Measurements from ENCODE around the gene AGO1.

AGO1 gene

GRCh38 chr1:35882945-35883634 lies at the start of gene AGO1:
Gene AGO1, plus strand, starts transcription at chr1:35883209. Its CDS starts 213 bp downstream, at chr1:35883422.
- in situ Hi-C loops (cut with MboI; ENCODE audit: low sequenced_read_pairs): no loop called here

DNA sequence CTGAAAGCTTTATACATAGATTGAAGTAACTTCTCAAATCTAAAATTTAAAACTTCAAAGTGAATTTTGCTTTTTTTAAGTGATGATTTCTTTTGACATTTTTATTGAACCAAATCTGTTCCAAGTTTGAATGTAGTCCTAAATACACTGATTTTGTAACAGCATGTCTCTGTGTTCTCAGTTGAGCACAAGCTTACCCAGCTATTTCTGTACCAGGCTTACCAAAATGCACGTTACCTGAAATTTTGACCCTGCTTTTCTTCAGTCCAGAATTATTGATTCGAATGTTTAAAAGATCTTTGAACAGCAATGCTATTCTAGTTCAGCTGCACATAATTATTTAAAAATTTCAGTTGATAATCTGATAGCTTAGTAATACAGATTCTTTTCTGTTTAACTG lies 49.6 kb upstream of the AGO1 start:
- in situ Hi-C loops (cut with MboI; ENCODE audit: low sequenced_read_pairs): no loop called here

DNA sequence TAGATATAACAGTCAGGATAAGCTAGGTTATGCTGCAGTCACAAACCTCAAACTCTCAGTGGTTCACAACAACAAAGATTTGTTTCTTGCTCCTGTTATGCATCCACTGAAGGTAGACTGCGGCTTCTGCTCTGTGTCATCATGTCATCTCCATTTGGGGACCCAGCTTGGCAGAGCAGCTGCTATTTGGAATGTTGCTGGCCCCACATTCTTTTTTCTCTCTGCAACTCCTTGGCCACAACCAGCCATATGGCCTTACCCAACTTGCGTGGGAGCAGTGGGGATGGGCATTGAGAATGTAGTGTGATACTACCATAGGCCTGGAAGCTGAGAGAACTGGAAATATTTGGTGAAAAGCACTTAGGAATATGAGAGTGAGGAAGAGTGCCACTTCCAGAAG lies 48.8 kb upstream of the AGO1 start:
- in situ Hi-C loops (cut with MboI; ENCODE audit: low sequenced_read_pairs): no loop called here

DNA sequence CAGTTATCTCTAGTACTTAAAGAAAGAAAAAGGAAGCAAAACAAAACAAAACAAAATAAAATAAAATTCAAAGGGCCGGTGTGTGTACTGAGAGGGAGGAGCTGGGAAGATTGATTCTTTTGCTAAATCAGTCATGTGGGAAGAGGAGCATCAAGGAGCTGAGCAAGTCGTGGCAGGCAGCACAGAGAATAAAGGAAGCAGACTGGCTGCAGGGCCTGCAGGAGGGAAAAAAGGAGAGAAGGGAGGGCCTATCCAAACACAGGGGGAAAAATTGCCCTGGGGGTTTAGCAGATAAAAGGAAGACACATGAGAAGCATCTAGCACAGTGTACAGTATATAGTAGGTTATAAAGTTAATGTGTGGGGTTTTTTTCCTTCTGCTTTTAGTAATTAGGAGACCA lies 47.6 kb upstream of the AGO1 start:
- in situ Hi-C loops (cut with MboI; ENCODE audit: low sequenced_read_pairs): no loop called here

GRCh38 chr1:35836734-35837133 lies 46.3 kb upstream of the AGO1 start:
- in situ Hi-C loops (cut with MboI; ENCODE audit: low sequenced_read_pairs): no loop called here

DNA sequence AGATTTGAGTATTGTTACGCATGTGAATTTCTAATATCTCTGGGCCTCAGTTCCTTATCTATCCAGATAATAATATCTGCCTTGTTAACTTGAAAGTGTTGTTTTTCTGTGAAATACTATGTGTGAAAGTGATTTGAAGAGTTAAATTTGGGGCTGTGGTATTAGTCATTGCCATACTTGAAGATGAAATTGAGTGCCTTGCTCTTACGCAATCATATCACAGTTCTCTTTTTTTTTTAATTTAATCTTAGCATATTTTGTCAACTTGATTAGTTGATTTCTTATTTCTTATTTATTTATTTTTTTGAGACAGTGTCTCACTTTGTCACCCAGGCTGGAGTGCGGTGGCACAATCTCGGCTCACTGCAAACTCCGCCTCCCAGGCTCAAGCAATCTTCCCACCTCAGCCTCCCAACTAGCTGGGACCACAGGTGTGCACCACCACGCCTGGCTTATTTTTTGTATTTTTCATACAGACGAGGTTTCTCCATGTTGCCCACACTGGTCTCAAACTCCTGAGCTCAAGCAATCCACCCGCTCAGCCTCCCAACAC lies 44.2 kb upstream of the AGO1 start:
- in situ Hi-C loops (cut with MboI; ENCODE audit: low sequenced_read_pairs): no loop called here

DNA sequence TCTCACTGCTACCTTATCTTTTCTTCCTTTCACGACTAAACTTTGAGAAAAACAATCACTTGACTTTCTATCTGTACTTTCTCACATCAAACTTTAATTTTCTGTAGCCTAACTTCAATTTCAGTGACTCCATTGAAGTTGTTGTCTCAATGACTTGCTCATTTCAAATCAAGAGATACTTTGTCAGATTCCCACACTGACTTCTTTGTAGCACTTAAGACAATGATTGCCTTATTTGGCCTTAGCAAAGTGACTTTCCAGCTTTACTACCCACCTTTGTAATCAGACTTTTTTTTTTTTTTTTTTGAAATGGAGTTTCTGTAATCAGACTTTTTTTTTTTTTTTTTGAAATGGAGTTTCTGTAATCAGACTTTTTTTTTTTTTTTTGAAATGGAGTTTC lies 38.2 kb upstream of the AGO1 start:
- in situ Hi-C loops (cut with MboI; ENCODE audit: low sequenced_read_pairs): no loop called here

- in situ Hi-C loops (cut with MboI; ENCODE audit: low sequenced_read_pairs): no loop called here
These were observed 37.2 kb upstream of the AGO1 start for GRCh38 chr1:35845766-35846165.

DNA sequence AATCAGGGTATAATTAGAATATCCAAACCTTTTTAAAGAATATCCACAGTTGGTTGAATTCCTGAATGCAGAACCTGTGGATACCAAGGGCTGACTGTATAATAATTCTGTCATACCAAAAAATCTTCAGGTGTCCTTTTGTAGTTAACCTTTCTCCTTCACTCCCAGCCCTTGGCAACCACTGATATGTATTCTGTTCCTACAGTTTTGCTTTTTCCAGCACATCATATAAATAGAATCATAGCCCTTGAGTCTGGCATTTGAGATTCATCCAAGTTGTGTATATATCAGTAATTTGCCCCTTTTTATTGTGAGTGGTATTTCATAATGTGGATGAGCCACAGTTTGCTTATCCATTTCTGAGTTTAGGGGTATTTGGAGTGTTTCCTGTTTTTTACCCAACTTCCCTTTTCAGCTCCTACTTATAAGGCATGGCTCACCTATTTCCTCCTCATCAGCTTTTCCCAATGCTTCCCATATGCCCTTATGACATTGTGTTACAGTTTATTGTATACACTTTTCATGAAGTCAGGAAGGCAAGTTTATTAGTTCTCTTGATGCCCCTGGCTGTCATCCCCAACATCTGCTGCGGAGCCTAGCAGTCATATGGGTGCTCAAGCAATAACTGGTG lies 35.0 kb upstream of the AGO1 start:
- in situ Hi-C loops (cut with MboI; ENCODE audit: low sequenced_read_pairs): no loop called here

DNA sequence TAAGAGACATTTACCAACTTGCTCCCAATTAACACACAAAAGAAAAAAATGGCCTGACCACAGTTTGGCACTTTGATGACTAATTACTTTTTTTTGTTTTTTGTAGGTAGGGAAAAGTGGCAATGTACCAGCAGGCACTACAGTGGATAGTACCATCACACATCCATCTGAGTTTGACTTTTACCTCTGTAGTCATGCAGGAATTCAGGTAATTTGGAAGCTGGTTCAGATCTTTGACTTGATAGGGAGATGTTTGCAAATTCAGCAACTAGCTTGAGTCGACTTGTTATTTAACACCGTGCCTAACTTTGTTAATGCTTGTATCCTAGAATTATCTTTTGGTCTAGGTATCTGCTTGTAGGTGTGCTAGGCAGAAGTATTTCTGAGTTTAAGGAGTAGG lies 33.0 kb upstream of the AGO1 start:
- in situ Hi-C loops (cut with MboI; ENCODE audit: low sequenced_read_pairs): no loop called here

GRCh38 chr1:35850716-35851115 lies 32.3 kb upstream of the AGO1 start:
- in situ Hi-C loops (cut with MboI; ENCODE audit: low sequenced_read_pairs): no loop called here

- in situ Hi-C loops (cut with MboI; ENCODE audit: low sequenced_read_pairs): no loop called here
These were observed 31.7 kb upstream of the AGO1 start for GRCh38 chr1:35851132-35851869.

DNA sequence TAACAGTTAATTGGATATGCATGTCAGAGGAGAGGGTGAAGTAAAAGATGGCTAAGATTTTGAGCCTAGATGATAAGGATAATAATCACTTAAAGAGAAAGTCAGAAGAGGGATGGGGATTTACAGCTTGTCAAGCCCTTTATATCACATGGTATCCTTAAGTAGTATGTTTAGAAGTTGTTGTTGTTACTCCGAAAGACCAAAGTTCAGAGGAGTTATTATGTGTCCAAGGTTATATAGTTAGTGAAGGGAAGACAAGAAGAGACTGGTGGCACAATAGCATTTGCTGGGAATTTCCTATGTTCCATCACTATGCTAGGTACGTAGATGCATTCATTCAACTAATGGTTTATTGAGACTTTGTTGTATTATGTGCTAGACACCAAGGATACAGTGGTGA lies 30.8 kb upstream of the AGO1 start:
- in situ Hi-C loops (cut with MboI; ENCODE audit: low sequenced_read_pairs): no loop called here

DNA sequence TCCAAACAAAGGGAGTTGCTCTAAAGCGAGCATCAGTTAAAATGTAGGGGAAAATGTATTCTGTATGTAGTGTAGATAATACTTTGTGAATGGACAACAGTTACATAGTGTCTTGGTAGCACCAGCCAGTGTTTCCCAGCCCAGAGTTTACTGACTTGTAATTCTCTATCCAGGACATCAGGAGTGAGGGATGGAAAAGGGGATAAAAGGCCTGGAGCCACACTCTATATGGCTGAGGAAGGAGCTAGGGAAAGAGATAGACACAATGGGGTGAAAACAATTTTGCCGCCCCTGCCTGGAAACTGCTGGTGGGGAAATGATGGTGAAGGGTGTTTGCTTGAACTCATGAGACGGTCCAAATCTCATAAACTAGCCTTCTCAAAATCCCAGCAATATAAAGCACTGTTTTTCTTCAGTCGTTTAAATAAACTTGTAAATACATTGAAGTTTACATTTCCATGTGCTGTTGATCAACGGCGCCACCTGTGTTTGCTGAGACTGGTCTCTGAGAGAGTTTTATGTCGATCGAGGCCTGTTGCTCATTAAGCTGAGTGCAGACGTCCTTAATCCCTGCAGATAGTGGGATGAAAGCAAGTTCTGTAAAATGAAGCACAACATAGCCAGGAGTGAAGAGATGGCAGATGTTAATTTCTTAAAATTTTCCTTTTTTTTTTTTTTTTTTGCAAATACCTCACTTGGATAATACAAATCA lies 27.9 kb upstream of the AGO1 start:
- in situ Hi-C loops (cut with MboI; ENCODE audit: low sequenced_read_pairs): no loop called here

- in situ Hi-C loops (cut with MboI; ENCODE audit: low sequenced_read_pairs): no loop called here
These were observed 26.0 kb upstream of the AGO1 start for GRCh38 chr1:35856964-35857363.

DNA sequence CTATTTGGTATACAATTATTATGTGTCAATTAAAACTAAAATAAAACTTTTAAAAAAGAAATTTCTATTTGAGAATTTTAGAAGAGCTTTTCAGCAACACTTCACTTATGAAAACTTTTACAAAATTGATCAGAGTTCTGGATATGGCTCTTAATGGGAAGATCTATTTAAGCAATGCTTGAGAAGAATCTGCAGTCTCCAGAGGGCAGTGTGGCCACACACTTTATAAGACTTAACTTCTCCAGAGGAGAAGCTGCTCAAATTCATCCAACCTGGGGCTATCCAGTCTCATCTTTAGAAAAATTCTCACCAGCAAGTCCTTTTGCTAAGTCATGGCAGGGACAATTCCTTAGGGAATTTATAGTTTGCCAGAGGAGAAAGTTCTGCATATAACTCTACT lies 25.2 kb upstream of the AGO1 start:
- in situ Hi-C loops (cut with MboI; ENCODE audit: low sequenced_read_pairs): no loop called here

GRCh38 chr1:35860696-35861095 lies 22.3 kb upstream of the AGO1 start:
- in situ Hi-C loops (cut with MboI; ENCODE audit: low sequenced_read_pairs): no loop called here

DNA sequence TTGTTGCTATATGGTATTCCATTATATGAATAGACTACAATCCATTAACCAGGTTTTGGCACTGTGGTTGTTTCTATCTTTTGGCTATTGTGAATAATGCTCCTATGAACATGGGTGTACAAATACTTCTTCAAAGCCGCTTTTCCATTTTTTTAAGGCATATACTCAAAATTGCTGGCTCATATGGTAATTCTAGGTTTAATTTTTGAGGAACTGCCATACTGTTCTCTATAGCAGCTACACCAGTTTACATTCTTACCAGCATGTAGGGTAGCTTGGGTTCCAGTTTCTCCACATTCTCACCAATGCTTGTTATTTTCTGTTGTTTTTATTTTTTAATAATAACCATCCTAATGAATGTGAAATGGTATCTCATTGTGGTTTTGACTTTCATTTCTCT lies 19.9 kb upstream of the AGO1 start:
- in situ Hi-C loops (cut with MboI; ENCODE audit: low sequenced_read_pairs): no loop called here

DNA sequence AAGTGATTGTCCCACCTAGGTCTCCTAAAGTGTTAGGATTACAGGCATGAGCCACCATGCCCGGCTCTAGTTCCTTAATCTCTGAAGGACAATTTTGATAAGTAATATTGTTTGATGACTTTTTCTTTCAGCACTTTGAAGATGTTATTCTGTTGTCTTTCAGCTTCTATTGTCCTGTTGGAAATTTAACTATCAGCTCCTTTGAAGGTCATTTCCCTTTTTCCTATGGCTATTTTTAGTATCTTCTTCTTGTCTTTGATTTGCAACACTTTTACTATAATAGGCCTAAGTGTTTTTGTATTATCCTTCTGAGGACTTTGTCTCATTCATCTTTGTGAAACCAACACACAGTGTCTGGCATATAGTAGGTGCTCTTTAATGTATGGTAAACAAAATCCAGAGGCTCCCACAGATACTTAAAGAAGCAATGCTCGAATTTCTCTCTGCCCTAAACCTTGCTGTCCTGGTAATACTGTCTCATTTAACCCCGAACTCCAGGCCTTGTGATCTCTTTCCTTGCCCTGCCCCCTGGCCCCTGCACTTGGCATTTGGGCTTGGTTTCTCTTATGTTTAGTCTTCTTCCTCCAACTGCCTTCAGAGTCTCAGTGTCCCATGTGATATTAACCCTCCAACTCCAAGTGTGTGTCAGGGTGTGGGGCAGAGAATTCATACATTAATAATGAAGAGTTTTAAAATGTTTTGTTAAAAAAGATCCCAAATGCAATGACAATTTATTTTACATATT lies 19.0 kb upstream of the AGO1 start:
- in situ Hi-C loops (cut with MboI; ENCODE audit: low sequenced_read_pairs): no loop called here

- in situ Hi-C loops (cut with MboI; ENCODE audit: low sequenced_read_pairs): no loop called here
These were observed 18.2 kb upstream of the AGO1 start for GRCh38 chr1:35864813-35865212.

- in situ Hi-C loops (cut with MboI; ENCODE audit: low sequenced_read_pairs): no loop called here
These were observed 16.0 kb upstream of the AGO1 start for GRCh38 chr1:35866991-35867390.

Data from hTERT RPE-1 (cell line).